PC-3 (cell line): ENCODE results near the gene MAGEA8. TPM values are rescaled to one million over a fixed set of nuclear protein-coding genes. Genes with fewer than 3 reads are reported as not detected.

Experiments used
- ATAC-seq: fragments of 200-7000 bp; cut with Tn5 transposase; 2 replicates; pipeline ENCODE4 v1.9.1; 2020; ENCODE audit warnings: mild to moderate bottlenecking, moderate library complexity
- BruUV-seq: library from RNA; stranded (reverse); fragments of 400-500 nt; replicated peaks from 2 replicates; lab custom pipeline; 2021; lab: Mats Ljungman, UMichigan
- CTCF ChIA-PET: fragments of 300-600 bp; sonication (Branson Sonifier 250); formaldehyde crosslinking; loops from one replicate; lab custom pipeline; 2022; ENCODE audit warnings: antibody characterized with exemption; lab: Charles Lee
- POLR2A ChIA-PET: fragments of 300-600 bp; sonication (Branson Sonifier 250); formaldehyde crosslinking; loops from one replicate; lab custom pipeline; 2022; ENCODE audit warnings: antibody characterized with exemption; ENCODE audit not compliant: unreplicated experiment; lab: Charles Lee
- DNase-seq: peaks from one replicate; pipeline ENCODE4 v3.0.0-alpha.2; 2015
- H2AFZ ChIP-seq: fragments of 300-600 bp; sonication (generic); 2 replicates; pipeline ENCODE4 v1.6.0; 2016; ENCODE audit warnings: antibody characterized with exemption, low read length
- H3F3A ChIP-seq: fragments of 300-600 bp; sonication (generic); one replicate; pipeline ENCODE4 v1.6.0; 2017; ENCODE audit warnings: antibody characterized with exemption, low read length, control low read depth, mild to moderate bottlenecking; ENCODE audit not compliant: unreplicated experiment
- H3K27ac ChIP-seq: fragments of 300-600 bp; sonication (generic); 2 replicates; pipeline ENCODE4 v1.5.1; 2016; ENCODE audit warnings: mild to moderate bottlenecking, low read length
- H3K27me3 ChIP-seq: fragments of 300-600 bp; sonication (generic); 2 replicates; pipeline ENCODE4 v1.6.1; 2016; ENCODE audit warnings: low read length, mixed read lengths
- H3K36me3 ChIP-seq: fragments of 300-600 bp; sonication (generic); 2 replicates; pipeline ENCODE4 v1.6.1; 2016; ENCODE audit warnings: low read depth, mixed run types, low read length, mixed read lengths
- H3K4me1 ChIP-seq: fragments of 300-600 bp; sonication (generic); 2 replicates; pipeline ENCODE4 v1.5.1; 2016; ENCODE audit warnings: low read length; ENCODE audit not compliant: insufficient read depth
- H3K4me2 ChIP-seq: fragments of 300-600 bp; sonication (generic); 2 replicates; pipeline ENCODE4 v1.6.0; 2016; ENCODE audit warnings: low read length
- H3K4me3 ChIP-seq: fragments of 300-600 bp; sonication (generic); 2 replicates; pipeline ENCODE4 v1.5.1; 2016; ENCODE audit warnings: mild to moderate bottlenecking, low read length, mixed read lengths
- H3K79me2 ChIP-seq: fragments of 300-600 bp; sonication (generic); 2 replicates; pipeline ENCODE4 v1.6.1; 2017; ENCODE audit warnings: low read length, mixed read lengths
- H3K9ac ChIP-seq: fragments of 300-600 bp; sonication (generic); 2 replicates; pipeline ENCODE4 v1.6.0; 2016; ENCODE audit warnings: mild to moderate bottlenecking, low read length
- H3K9me2 ChIP-seq: fragments of 300-600 bp; sonication (generic); replicated peaks from 2 replicates; pipeline ENCODE4 v1.6.1; 2016; ENCODE audit warnings: mixed run types, low read length, mixed read lengths
- H3K9me3 ChIP-seq: fragments of 300-600 bp; sonication (generic); 2 replicates; pipeline ENCODE4 v1.6.1; 2016; ENCODE audit warnings: low read length, mixed read lengths
- H4K20me1 ChIP-seq: fragments of 300-600 bp; sonication (generic); 2 replicates; pipeline ENCODE4 v1.6.1; 2016; ENCODE audit warnings: low read length, mixed read lengths
- EZH2 ChIP-seq: fragments of 300-600 bp; sonication (generic); IDR thresholded peaks from one replicate; pipeline ENCODE4 v1.6.1; 2017; ENCODE audit warnings: antibody characterized with exemption, mild to moderate bottlenecking, low read length; ENCODE audit not compliant: unreplicated experiment
- EZH2phosphoT487 ChIP-seq: fragments of 300-600 bp; sonication (generic); IDR thresholded peaks from 2 replicates; pipeline ENCODE4 v1.6.1; 2018; ENCODE audit warnings: mild to moderate bottlenecking, antibody characterized with exemption, low read length, borderline replicate concordance
- intact Hi-C: fragments of 100-400 bp; cut with micrococcal nuclease; formaldehyde crosslinking; loops from 2 replicates; pipeline ENCODE4 v1.9.0; 2023
- total RNA-seq: library from RNA; depleted of rRNA; stranded (reverse); fragments of >200 nt; gene quantifications from 2 replicates; pipeline ENCODE4 v1.2.3, GENCODE V29; 2014
- TF ChIP-seq, protein P1 (sequence below): fragments of 300-600 bp; sonication (generic); conservative IDR thresholded peaks from 2 replicates; pipeline ENCODE4 v1.5.1; 2017; ENCODE audit warnings: antibody characterized with exemption, low read depth, mild to moderate bottlenecking, low read length

Gene MAGEA8
- total RNA-seq, 1 experiment from 2014 or later: not detected

DNA sequence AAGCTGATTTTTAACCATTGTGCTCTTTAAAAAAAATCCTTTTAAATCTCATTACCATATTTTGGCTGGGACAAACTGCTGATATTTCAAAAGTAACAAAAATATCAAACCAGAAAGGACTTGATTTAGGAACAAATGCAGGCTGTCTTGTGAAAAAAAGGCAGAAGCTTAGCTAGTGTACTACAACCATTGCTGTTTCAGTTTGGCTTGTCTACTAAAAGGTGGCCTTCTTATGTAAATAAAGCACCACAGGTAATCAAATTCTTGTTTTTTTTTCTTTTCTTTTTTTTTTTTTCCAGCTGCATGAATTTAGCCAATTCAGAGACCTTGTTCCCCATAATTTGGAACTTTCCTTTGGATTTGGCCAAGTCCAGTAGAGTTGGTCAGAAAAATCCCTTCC, 43.8 kb upstream of the MAGEA8 start:
- TF ChIP-seq EZH2 (no peak), EZH2phosphoT487 (no peak)
- TF ChIP-seq, protein P1, sequence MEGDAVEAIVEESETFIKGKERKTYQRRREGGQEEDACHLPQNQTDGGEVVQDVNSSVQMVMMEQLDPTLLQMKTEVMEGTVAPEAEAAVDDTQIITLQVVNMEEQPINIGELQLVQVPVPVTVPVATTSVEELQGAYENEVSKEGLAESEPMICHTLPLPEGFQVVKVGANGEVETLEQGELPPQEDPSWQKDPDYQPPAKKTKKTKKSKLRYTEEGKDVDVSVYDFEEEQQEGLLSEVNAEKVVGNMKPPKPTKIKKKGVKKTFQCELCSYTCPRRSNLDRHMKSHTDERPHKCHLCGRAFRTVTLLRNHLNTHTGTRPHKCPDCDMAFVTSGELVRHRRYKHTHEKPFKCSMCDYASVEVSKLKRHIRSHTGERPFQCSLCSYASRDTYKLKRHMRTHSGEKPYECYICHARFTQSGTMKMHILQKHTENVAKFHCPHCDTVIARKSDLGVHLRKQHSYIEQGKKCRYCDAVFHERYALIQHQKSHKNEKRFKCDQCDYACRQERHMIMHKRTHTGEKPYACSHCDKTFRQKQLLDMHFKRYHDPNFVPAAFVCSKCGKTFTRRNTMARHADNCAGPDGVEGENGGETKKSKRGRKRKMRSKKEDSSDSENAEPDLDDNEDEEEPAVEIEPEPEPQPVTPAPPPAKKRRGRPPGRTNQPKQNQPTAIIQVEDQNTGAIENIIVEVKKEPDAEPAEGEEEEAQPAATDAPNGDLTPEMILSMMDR: no peak

DNA sequence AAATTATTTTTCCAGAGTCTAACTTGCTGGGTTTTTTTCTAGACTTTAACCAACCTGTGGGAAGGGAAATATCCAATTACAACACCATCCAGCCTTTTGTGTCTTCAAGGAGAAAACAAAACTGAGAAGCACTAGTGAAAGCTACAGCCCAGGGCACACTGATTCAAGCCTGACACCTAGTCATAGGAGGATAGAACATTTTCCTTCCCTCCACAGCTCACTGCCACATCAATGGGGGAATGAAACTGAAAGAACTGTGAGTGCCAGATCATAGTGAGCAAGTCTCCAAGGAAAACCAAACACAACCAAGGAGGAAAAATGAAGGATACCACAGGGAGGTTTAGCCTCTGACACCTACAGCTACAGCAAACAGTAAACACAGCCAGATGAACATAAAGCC, 43.3 kb upstream of the MAGEA8 start:
- H3K27ac ChIP-seq: no peak overlapping the region
- H2AFZ ChIP-seq: no peak overlapping the region
- TF ChIP-seq, protein P1: no peak
- TF ChIP-seq EZH2 (no peak), EZH2phosphoT487 (no peak)
- no peak overlapping the region for H3K4me2 ChIP-seq
- ChIA-PET CTCF (no interaction called here), POLR2A (no interaction called here)
- H3K4me1 ChIP-seq: no peaks in the 10 kb centered on the region
- H3K79me2 ChIP-seq: no peaks in the 10 kb centered on the region
- DNase-seq (no peak), ATAC-seq (no peak)
- no peak overlapping the region for H3K9ac ChIP-seq
- H3K9me2 ChIP-seq: no peaks in the 10 kb centered on the region
- no TSS peak for BruUV-seq
- intact Hi-C loops: no loop called here
- H3K9me3 ChIP-seq: no peaks in the 10 kb centered on the region
- H3F3A ChIP-seq: no peaks in the 10 kb centered on the region
- H3K36me3 ChIP-seq: no peaks in the 10 kb centered on the region
- H4K20me1 ChIP-seq: no peaks in the 10 kb centered on the region
- no peak overlapping the region for H3K4me3 ChIP-seq
- no peaks in the 10 kb centered on the region for H3K27me3 ChIP-seq

More for the DNA sequence above, 43.8 kb upstream of the MAGEA8 start:
- intact Hi-C loops: no loop called here
- ChIA-PET CTCF (no interaction called here), POLR2A (no interaction called here)
- H3K36me3 ChIP-seq: no peaks in the 10 kb centered on the region
- BruUV-seq: no TSS peak
- no peak overlapping the region for H3K9ac ChIP-seq
- no peaks in the 10 kb centered on the region for H3K9me2 ChIP-seq
- H3K27me3 ChIP-seq: no peaks in the 10 kb centered on the region
- DNase-seq (no peak), ATAC-seq (no peak)
- no peak overlapping the region for H3K4me3 ChIP-seq
- H2AFZ ChIP-seq: no peak overlapping the region
- no peaks in the 10 kb centered on the region for H3K4me1 ChIP-seq
- no peak overlapping the region for H3K4me2 ChIP-seq
- H4K20me1 ChIP-seq: no peaks in the 10 kb centered on the region
- H3K9me3 ChIP-seq: no peaks in the 10 kb centered on the region
- H3K79me2 ChIP-seq: no peaks in the 10 kb centered on the region
- no peak overlapping the region for H3K27ac ChIP-seq
- no peaks in the 10 kb centered on the region for H3F3A ChIP-seq

DNA sequence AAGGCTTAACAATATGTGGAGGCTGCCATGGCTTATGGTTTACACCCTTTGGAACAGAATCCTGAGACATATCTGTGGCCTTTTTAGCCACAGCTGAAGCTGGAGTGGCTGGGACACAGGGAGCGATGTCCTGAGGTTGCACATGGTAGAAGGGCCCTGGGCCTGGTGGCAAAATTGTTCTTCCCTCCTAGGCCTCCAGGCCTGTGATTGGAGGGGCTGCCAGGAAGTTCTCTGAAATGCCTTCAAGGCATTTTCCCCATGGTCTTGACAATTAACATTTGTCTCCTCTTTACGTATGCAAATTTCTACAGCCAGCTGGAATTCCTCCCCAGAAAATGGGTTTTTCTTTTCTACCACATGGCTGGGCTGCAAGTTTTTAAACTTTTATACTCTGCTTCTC, 39.1 kb upstream of the MAGEA8 start:
- no peak overlapping the region for H3K27ac ChIP-seq
- H3F3A ChIP-seq: no peaks in the 10 kb centered on the region
- DNase-seq: no peak
- no TSS peak for BruUV-seq
- no peak overlapping the region for H3K9ac ChIP-seq
- no peak overlapping the region for H2AFZ ChIP-seq
- no peaks in the 10 kb centered on the region for H3K9me2 ChIP-seq
- H3K9me3 ChIP-seq: no peaks in the 10 kb centered on the region
- CTCF ChIA-PET: no interaction called here
- no peaks in the 10 kb centered on the region for H4K20me1 ChIP-seq
- no peaks in the 10 kb centered on the region for H3K4me1 ChIP-seq
- POLR2A ChIA-PET: no interaction called here
- no peaks in the 10 kb centered on the region for H3K79me2 ChIP-seq
- ATAC-seq: no peak
- H3K27me3 ChIP-seq: no peaks in the 10 kb centered on the region
- H3K36me3 ChIP-seq: no peaks in the 10 kb centered on the region
- TF ChIP-seq EZH2: no peak
- TF ChIP-seq, protein P1: no peak
- no peak for TF ChIP-seq EZH2phosphoT487
- intact Hi-C loops: no loop called here
- H3K4me3 ChIP-seq: no peak overlapping the region
- H3K4me2 ChIP-seq: no peak overlapping the region
